GM20431 (cell line): ENCODE measurements around the gene HMCN1.

Source experiments
- in situ Hi-C: fragments of 300-500 bp; cut with MseI, MboI; formaldehyde crosslinking; loops from one replicate; pipeline ENCODE4 v1.15.0; 2020; ENCODE audit warnings: low sequenced_read_pairs; ENCODE audit not compliant: unreplicated experiment

The HMCN1 gene

GRCh38 chr1:186207391-186208085 lies 473.3 kb downstream of the HMCN1 start:
- in situ Hi-C loops = loop anchor here (25.0 kb wide), 1 partner anchor 395 kb away; no protein-coding TSS in a partner anchor

DNA sequence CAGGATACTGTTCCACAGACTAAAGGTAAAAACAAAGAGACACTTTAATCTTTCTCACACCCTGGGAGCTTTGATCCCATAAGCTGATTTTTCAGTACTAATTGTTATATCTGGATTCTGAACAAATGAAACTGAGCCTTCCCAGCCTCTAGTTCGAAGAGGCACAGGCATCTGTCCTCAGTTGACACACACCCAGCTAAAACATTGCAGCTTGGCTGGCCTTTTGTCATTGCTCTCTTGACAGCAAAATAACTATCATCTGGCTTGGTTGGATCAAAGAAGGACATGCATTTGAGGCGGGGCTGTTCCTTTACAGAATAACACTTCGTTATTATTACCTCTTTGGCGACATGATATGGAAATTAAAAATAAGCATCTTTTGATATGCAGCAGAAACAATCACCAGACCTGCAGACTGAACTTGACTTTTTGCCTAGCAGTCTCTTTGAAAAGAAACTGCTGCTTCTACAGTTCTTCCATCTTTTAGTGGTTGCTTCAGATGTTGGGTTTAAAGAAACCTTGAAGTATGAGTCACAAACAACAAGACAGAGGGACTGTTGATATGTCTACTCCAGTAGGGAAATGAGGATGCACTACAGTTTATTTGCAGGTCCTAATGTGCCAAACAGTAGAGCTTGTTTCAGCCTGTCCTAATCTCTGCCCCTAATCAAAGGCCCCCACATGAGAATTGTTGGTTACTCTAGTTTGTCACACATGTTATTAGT lies 474.4 kb downstream of the HMCN1 start:
- in situ Hi-C loops = loop anchor here (25.0 kb wide), 1 partner anchor 396 kb away; no protein-coding TSS in a partner anchor

DNA sequence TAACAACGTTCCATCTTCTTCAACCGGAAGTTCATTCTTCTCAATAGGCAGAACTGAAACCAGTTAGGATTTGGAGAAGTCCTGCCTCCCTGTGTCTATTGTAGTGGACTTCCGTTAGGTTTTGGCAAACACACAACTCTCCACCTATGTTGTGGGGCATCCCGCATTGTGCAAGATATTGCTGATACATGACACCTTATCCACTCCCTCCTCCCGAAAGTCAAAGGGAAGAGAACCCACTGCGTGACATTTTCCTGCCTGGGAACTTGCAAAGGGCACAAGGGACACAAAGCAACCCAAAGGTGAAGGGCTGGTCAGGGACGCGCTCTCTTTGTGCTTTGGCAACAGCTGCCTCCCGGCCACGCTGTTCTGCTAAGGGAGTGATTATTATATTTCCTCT lies 476.1 kb downstream of the HMCN1 start:
- in situ Hi-C loops = loop anchor here (25.0 kb wide), 1 partner anchor 398 kb away; no protein-coding TSS in a partner anchor

GRCh38 chr1:186211583-186211982 lies 477.4 kb downstream of the HMCN1 start:
- in situ Hi-C loops = loop anchor here (25.0 kb wide), 1 partner anchor 399 kb away; no protein-coding TSS in a partner anchor

GRCh38 chr1:186212568-186213224 lies 478.5 kb downstream of the HMCN1 start:
- in situ Hi-C loops = loop anchor here (25.0 kb wide), 1 partner anchor 400 kb away; no protein-coding TSS in a partner anchor

DNA sequence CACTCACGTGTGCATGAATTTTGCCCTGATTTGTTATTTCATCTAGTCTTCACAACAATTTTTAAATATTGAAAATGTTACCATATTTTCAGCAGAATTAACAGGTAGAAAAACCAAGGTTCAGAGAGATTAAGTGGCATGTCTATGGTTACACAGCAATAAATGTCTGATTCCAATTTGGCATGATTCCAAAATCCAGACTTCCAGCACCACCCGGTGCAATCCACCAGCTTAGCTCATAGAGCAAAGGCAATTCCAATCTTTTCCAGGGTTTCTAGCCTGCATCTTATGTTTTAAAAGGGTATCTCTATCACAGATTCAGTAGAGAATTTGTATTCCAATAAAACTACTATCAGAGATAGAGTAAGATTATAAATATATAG lies 479.0 kb downstream of the HMCN1 start:
- in situ Hi-C loops = loop anchor here (25.0 kb wide), 1 partner anchor 401 kb away; no protein-coding TSS in a partner anchor

DNA sequence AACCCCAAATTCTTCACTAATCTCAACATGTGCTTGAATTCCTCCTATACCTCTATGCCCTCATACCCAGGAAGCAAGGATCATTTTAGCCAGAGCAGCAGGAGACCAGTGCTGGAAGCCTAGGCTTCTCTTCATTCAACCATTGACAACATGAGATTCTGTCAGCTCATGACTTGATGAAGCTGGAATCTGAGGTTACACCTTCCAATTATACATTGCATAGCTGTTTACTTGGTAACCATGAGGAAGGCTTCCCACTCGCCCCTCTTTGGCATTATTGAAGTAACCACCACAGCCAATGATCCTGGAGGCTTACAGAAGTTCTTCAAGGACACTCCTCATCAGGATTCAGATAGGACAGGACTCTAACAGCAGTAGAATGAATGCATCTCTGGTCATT lies 480.6 kb downstream of the HMCN1 start:
- in situ Hi-C loops = loop anchor here (25.0 kb wide), 1 partner anchor 402 kb away; no protein-coding TSS in a partner anchor

DNA sequence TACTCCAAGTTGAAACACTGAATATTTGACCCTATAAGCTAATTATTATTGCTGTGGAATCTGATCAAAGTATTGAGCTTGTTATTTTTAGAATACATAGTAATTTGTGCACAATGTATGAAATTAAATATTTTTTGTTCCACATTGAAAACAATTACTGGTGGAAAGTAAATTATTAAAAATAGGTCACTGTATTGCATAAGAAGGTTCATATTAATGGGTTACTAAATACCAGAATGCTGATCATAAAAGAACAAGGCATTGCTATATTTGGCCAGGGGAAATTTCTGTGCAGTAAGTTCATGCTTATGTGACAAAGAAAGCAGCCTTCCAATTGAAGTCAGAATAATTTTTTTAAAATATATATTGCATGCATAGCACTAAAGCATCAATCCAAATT lies 481.4 kb downstream of the HMCN1 start:
- in situ Hi-C loops = loop anchor here (25.0 kb wide), 1 partner anchor 403 kb away; no protein-coding TSS in a partner anchor

DNA sequence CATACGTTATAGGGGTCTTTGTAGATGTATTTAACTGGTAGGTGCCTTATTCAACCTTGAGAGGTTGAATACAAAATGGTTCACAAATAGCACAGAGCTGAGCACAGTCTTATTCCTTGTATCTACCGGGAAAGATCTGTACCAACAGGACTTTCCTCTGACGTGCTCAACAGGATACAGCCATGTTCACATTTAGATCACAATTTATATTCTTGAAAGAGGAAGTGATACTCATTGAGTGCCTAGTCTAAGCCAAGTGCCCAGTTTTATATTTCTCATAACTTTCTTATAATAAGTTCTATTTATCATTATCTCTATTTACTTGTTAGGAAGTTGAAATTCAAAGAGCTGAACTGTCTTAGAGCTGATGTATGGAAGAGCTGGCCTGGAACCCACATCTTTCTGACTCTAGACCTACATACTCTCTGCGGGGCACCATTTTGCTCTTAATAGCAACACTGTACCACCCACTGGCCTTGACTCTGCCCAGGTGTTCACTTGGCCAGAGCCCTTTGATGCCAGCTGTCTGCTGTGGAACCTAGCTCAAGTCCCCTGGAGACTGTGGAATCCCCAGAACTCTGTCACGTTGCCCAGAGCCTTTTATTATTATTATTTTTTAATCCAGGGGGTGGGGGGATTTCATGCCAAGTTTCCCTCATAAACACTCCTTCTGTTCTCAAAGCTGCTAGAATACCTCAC lies 484.6 kb downstream of the HMCN1 start:
- in situ Hi-C loops = loop anchor here (25.0 kb wide), 1 partner anchor 407 kb away; no protein-coding TSS in a partner anchor

DNA sequence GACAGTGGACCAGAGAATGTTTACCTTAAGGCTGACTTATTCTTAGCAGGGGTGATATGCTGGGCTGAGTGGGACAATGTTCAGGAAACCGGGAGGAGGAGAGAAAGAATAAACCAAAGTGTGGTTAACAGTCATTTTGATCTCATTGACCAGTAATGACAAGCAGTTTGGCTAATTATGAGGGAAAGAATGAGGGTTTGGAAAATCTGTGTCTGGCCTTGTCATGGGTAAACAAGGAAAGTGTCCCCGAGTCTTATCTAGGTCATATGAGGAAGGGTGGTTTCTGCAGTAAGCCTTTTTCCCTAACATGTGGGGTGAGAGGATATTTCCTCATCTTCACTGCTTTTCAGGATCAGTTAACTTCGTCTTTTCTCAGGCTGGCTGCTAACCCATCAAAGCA lies 485.9 kb downstream of the HMCN1 start:
- in situ Hi-C loops = loop anchor here (25.0 kb wide), 1 partner anchor 408 kb away; no protein-coding TSS in a partner anchor

DNA sequence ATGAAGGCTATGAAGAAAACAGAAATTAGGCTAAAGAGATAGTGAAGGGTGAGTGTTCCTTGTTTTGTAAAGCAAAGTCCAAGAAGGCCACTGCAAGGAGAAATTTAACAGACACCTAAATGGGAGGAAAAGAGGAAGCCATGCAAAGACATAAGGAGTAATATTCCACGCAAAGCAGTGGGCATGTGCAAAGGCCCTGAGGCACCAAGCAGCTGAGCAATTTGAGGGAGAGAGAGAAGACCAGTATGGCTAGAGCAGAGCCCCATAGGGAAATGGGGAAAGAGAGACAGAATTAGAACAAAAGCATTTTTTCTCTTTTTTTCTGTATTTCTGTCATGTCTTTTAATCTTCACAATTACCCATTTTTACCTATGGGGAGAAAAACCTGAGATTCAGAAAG lies 486.7 kb downstream of the HMCN1 start:
- in situ Hi-C loops = loop anchor here (25.0 kb wide), 1 partner anchor 409 kb away; no protein-coding TSS in a partner anchor

DNA sequence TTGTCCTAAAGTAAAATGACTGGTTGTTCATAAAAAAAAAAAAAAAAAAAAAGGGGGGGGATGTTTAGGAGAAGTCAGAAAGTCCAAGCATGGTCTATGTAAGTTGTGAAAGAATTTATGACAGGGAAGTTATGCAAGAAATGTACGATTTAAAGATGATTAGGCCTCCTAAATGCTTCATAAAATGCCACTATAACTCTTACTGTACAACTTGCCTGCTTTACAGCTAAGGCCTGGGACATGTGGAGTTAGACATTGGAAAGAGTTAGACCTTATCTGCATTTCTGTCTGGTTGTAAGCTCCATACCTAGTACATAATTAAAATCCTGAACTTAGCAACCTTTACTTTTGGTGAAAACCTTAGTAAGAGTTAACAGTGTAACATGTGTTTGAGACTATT lies 490.9 kb downstream of the HMCN1 start:
- in situ Hi-C loops = no loop called here

GRCh38 chr1:186228749-186229148 lies 494.6 kb downstream of the HMCN1 start:
- in situ Hi-C loops = no loop called here

GRCh38 chr1:186231861-186232436 lies 497.8 kb downstream of the HMCN1 start:
- in situ Hi-C loops = no loop called here

GRCh38 chr1:186234976-186235686 lies 500.9 kb downstream of the HMCN1 start:
- in situ Hi-C loops = no loop called here

DNA sequence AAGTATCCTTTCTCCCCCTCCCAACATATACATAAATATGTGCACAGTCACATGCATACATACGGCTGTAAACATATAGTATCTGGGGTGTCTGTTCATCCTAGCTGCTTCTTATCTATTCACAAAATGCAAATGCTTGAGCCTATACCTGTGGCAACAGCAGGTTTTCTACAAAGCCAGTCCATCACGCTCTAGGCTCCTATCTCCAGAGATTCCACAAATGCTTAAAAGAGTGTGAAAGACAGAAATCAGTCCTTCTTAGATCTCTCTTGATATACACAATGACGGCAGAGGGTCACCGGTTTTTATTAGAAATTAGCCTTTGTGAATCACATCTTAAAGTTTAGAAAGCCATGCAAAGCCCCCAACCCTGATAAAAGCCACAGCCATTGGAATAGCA lies 501.5 kb downstream of the HMCN1 start:
- in situ Hi-C loops = no loop called here

DNA sequence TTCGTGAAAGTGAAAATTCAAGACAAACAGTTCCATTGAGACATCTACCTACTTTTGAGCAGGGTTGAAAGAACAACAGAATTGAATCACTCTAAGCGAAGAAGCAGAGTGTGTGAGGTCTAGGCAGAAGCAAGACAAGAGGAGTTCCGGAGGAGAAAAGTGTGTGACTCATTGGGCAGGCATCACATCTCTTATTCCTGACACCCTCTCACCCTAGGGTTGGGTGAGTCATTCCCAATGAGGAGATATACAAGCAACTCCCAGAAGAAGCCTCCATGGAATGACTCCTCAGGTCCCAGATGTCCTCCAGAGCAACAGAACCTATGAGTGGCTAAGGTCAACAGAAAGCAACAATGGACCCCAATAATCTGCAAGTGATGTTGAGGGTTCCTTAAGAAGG lies 502.7 kb downstream of the HMCN1 start:
- in situ Hi-C loops = no loop called here

DNA sequence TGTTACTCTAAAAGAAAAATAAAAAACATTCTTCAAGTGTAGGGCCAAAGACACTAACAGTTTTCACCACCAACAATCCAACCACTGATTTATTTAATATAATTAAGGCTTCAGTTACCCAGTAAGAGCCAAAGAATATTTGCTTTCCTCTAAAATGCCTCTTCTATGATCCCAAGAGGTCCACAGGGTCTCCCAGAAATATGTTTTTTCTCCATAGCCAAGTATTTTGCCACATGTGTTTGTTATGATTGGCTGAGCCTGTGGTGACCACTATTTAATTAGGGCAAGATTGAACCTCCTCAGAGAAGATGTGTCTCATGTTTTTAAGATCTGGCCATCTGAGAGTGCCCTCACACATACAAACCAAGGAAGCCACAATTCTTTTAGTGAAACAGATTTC lies 505.0 kb downstream of the HMCN1 start:
- in situ Hi-C loops = no loop called here

DNA sequence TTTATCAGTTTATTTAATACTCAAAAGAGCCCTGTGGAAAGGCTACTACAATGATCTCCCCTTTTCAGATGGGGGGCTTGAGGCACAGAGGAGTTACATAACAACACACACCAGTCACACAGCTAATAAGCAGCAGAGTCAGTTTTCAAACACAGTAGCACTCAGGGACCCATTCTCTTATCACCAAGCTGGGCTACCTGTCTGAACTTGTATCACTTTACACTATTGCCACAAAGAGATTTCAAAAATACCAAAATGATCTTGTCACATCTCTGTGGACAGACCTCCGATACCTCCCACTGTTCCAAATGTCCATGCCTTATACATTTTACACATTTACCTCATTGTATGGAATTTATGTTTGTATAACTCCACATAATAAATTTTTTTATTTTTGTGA lies 506.2 kb downstream of the HMCN1 start:
- in situ Hi-C loops = no loop called here
